MM.1S (cell line): ENCODE measurements around the gene BACH2.

Experiments used
- DNase-seq: peaks from one replicate; pipeline ENCODE4 v3.0.0-alpha.2; 2015
- H2AFZ ChIP-seq: fragments of 300-600 bp; sonication (generic); 2 replicates; pipeline ENCODE4 v1.6.0; 2016; ENCODE audit warnings: antibody characterized with exemption, low read length
- H3F3A ChIP-seq: fragments of 300-600 bp; sonication (generic); 2 replicates; pipeline ENCODE4 v1.6.1; 2016; ENCODE audit warnings: mild to moderate bottlenecking, antibody characterized with exemption, low read length, moderate library complexity, mixed read lengths; ENCODE audit not compliant: insufficient read depth
- H3K27ac ChIP-seq: fragments of 300-600 bp; sonication (generic); 2 replicates; pipeline ENCODE4 v1.5.1; 2016; ENCODE audit warnings: mild to moderate bottlenecking, low read length
- H3K27me3 ChIP-seq: fragments of 300-600 bp; sonication (generic); replicated peaks from 2 replicates; pipeline ENCODE4 v1.6.0; 2016; ENCODE audit warnings: low read length; ENCODE audit not compliant: insufficient read depth
- H3K36me3 ChIP-seq: fragments of 300-600 bp; sonication (generic); replicated peaks from 2 replicates; pipeline ENCODE4 v1.6.1; 2016; ENCODE audit warnings: mild to moderate bottlenecking, low read length, mixed read lengths; ENCODE audit not compliant: insufficient read depth
- H3K4me1 ChIP-seq: fragments of 300-600 bp; sonication (generic); 2 replicates; pipeline ENCODE4 v1.6.1; 2016; ENCODE audit warnings: low read length, mixed read lengths
- H3K4me2 ChIP-seq: fragments of 300-600 bp; sonication (generic); 2 replicates; pipeline ENCODE4 v1.6.0; 2016; ENCODE audit warnings: low read depth, low read length
- H3K4me3 ChIP-seq: fragments of 300-600 bp; sonication (generic); 2 replicates; pipeline ENCODE4 v1.5.1; 2016; ENCODE audit warnings: low read length, mixed read lengths
- H3K79me2 ChIP-seq: fragments of 300-600 bp; sonication (generic); 2 replicates; pipeline ENCODE4 v1.6.1; 2016; ENCODE audit warnings: mixed run types, low read length, mixed read lengths
- H3K9ac ChIP-seq: fragments of 300-600 bp; sonication (generic); 2 replicates; pipeline ENCODE4 v1.6.1; 2016; ENCODE audit warnings: low read length, mixed read lengths
- H3K9me2 ChIP-seq: fragments of 300-600 bp; sonication (generic); replicated peaks from 2 replicates; pipeline ENCODE4 v1.6.1; 2016; ENCODE audit warnings: mild to moderate bottlenecking, low read length, mixed read lengths; ENCODE audit not compliant: insufficient read depth
- H3K9me3 ChIP-seq: fragments of 300-600 bp; sonication (generic); replicated peaks from 2 replicates; pipeline ENCODE4 v1.6.1; 2016; ENCODE audit warnings: mild to moderate bottlenecking, low read length, mixed read lengths; ENCODE audit not compliant: insufficient read depth
- H4K20me1 ChIP-seq: fragments of 300-600 bp; sonication (generic); 2 replicates; pipeline ENCODE4 v1.6.1; 2016; ENCODE audit warnings: mild to moderate bottlenecking, low read length, moderate library complexity, mixed read lengths; ENCODE audit not compliant: insufficient read depth
- EZH2 ChIP-seq: fragments of 300-600 bp; sonication (generic); optimal IDR thresholded peaks from 2 replicates; pipeline ENCODE3; 2017; ENCODE audit warnings: low read depth, mild to moderate bottlenecking, antibody characterized with exemption, low read length, mixed read lengths
- EZH2phosphoT487 ChIP-seq: fragments of 300-600 bp; sonication (generic); IDR thresholded peaks from 2 replicates; pipeline ENCODE4 v1.6.1; 2018; ENCODE audit warnings: antibody characterized with exemption, low read length
- TF ChIP-seq, protein P1 (sequence below): fragments of 300-600 bp; sonication (generic); IDR thresholded peaks from 2 replicates; pipeline ENCODE4 v1.5.1; 2016; ENCODE audit warnings: antibody characterized with exemption, low read length, mixed read lengths

BACH2 gene

GRCh38 chr6:90322976-90323474, 26.4 kb upstream of the BACH2 start:
- H3K27ac ChIP-seq: no peak overlapping the region
- H3K9me3 ChIP-seq: no peaks in the 10 kb centered on the region
- TF ChIP-seq EZH2phosphoT487: no peak
- H2AFZ ChIP-seq: no peak overlapping the region
- no peak overlapping the region for H3K9ac ChIP-seq
- H4K20me1 ChIP-seq: no peaks in the 10 kb centered on the region
- DNase-seq: no peak
- H3K4me1 ChIP-seq: no peaks in the 10 kb centered on the region
- no peak overlapping the region for H3K4me2 ChIP-seq
- H3K9me2 ChIP-seq: no peaks in the 10 kb centered on the region
- H3F3A ChIP-seq: no peaks in the 10 kb centered on the region
- no peaks in the 10 kb centered on the region for H3K36me3 ChIP-seq
- no peak overlapping the region for H3K4me3 ChIP-seq
- no peaks in the 10 kb centered on the region for H3K27me3 ChIP-seq
- no peaks in the 10 kb centered on the region for H3K79me2 ChIP-seq

DNA sequence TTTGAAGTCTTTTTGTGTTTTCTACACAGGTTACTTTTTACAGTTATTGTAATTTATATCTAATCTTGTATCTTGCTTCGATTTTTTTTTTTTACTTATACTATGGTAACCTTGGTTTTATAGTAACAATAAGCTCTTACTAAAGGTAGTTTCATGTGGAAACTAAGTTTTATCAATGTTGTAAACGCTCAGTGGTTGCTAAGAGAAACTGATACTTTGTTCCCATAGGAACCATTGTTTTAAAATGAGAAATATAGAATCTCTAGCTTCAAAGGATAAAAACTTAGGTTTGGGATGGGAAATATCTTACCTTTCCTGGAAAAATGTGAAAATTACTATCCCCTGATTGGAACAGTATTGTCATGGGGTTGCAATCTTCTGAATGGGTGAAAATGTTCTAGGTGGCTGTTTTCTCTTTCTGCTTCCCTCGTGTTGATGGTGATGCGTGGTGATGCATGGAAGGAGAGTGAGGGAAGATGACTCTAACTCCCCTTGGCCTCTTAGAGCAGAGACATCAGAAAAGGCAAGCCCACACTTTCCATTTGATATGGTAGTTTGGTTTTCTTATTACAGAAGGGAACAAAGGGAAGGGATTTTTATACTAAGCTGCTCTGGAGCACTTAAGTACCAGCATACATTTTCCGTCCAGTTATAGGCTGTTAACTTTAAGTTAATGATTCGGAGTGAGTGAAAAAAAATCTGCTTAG, 23.5 kb upstream of the BACH2 start:
- no peaks in the 10 kb centered on the region for H3K79me2 ChIP-seq
- H3K36me3 ChIP-seq: no peaks in the 10 kb centered on the region
- TF ChIP-seq EZH2phosphoT487: no peak
- TF ChIP-seq, protein P1, sequence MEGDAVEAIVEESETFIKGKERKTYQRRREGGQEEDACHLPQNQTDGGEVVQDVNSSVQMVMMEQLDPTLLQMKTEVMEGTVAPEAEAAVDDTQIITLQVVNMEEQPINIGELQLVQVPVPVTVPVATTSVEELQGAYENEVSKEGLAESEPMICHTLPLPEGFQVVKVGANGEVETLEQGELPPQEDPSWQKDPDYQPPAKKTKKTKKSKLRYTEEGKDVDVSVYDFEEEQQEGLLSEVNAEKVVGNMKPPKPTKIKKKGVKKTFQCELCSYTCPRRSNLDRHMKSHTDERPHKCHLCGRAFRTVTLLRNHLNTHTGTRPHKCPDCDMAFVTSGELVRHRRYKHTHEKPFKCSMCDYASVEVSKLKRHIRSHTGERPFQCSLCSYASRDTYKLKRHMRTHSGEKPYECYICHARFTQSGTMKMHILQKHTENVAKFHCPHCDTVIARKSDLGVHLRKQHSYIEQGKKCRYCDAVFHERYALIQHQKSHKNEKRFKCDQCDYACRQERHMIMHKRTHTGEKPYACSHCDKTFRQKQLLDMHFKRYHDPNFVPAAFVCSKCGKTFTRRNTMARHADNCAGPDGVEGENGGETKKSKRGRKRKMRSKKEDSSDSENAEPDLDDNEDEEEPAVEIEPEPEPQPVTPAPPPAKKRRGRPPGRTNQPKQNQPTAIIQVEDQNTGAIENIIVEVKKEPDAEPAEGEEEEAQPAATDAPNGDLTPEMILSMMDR: no peak
- TF ChIP-seq EZH2: no peak
- H3F3A ChIP-seq: no peaks in the 10 kb centered on the region
- H3K4me2 ChIP-seq: no peak overlapping the region
- H3K27me3 ChIP-seq: no peaks in the 10 kb centered on the region
- no peaks in the 10 kb centered on the region for H3K9me2 ChIP-seq
- H2AFZ ChIP-seq: no peak overlapping the region
- no peaks in the 10 kb centered on the region for H3K4me1 ChIP-seq
- no peaks in the 10 kb centered on the region for H4K20me1 ChIP-seq
- no peak for DNase-seq
- H3K9ac ChIP-seq: no peak overlapping the region
- no peaks in the 10 kb centered on the region for H3K9me3 ChIP-seq
- no peak overlapping the region for H3K27ac ChIP-seq
- H3K4me3 ChIP-seq: no peak overlapping the region

DNA sequence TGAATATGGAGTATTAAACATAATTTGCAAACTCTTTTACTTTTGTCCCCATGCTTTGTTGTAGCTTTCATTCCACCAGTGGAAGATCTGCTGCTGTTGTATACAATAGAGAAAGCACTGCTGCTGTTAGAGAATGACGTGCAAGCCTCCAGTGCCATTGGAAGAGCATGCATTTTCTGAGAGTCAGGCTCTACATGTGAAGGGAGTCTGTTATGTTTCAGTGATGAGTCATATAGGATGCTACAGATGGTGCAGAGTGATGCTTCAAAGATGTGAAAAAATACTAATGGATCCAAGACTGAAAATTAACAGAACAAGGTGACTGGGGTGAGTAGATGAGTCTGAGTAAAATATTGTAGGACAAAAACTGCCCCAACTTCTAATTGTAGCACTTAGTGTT, 22.4 kb upstream of the BACH2 start:
- no peak overlapping the region for H3K4me2 ChIP-seq
- H3K4me1 ChIP-seq: no peaks in the 10 kb centered on the region
- H3K9ac ChIP-seq: no peak overlapping the region
- H3F3A ChIP-seq: no peaks in the 10 kb centered on the region
- H2AFZ ChIP-seq: no peak overlapping the region
- no peaks in the 10 kb centered on the region for H3K79me2 ChIP-seq
- no peak overlapping the region for H3K27ac ChIP-seq
- no peaks in the 10 kb centered on the region for H3K9me2 ChIP-seq
- no peaks in the 10 kb centered on the region for H3K36me3 ChIP-seq
- no peak for DNase-seq
- no peak for TF ChIP-seq EZH2phosphoT487
- TF ChIP-seq, protein P1: no peak
- TF ChIP-seq EZH2: no peak
- no peaks in the 10 kb centered on the region for H4K20me1 ChIP-seq
- H3K4me3 ChIP-seq: no peak overlapping the region
- H3K27me3 ChIP-seq: no peaks in the 10 kb centered on the region
- H3K9me3 ChIP-seq: no peaks in the 10 kb centered on the region

GRCh38 chr6:90315986-90316385, 19.3 kb upstream of the BACH2 start:
- Histone ChIP-seq H3K27me3 (no peaks in the 10 kb centered on the region), H2AFZ (no peak overlapping the region), H3K4me3 (no peak overlapping the region), H3K27ac (no peak overlapping the region), H3F3A (no peaks in the 10 kb centered on the region), H3K9me2 (no peaks in the 10 kb centered on the region), H3K9me3 (no peaks in the 10 kb centered on the region), H3K9ac (no peak overlapping the region), H3K36me3 (no peaks in the 10 kb centered on the region), H3K4me2 (no peak overlapping the region), H4K20me1 (no peaks in the 10 kb centered on the region), H3K4me1 (no peaks in the 10 kb centered on the region), H3K79me2 (no peaks in the 10 kb centered on the region)
- DNase-seq: no peak
- TF ChIP-seq EZH2phosphoT487: no peak
- TF ChIP-seq, protein P1: no peak
- TF ChIP-seq EZH2: no peak
